HepG2 (cell line): ENCODE measurements around the gene KLHL33. TPM values are rescaled to one million over a fixed set of nuclear protein-coding genes. Genes with fewer than 3 reads are reported as not detected.

ENCODE experiments used
- ELF1 ChIP-seq: sonication (generic); formaldehyde crosslinking; IDR thresholded peaks from 2 replicates; pipeline ENCODE4 v1.4.0; 2020; ENCODE audit warnings: missing genetic modification reagents
- HNRNPH1 ChIP-seq: fragments of 200-400 bp; formaldehyde crosslinking; optimal IDR thresholded peaks from 2 replicates; pipeline ENCODE3; 2017; ENCODE audit warnings: mild to moderate bottlenecking, low read depth, low read length
- KDM2A ChIP-seq: sonication (generic); formaldehyde crosslinking; IDR thresholded peaks from 2 replicates; pipeline ENCODE4 v1.4.0; 2020; ENCODE audit warnings: low read depth, missing genetic modification reagents, borderline replicate concordance
- KDM5A ChIP-seq: fragments of 200-600 bp; sonication (generic); IDR thresholded peaks from 2 replicates; pipeline ENCODE4 v1.7.0; 2018; ENCODE audit warnings: antibody characterized with exemption, mild to moderate bottlenecking, low read length, borderline replicate concordance
- KLF9 ChIP-seq: IDR thresholded peaks from 2 replicates; pipeline ENCODE4 v1.6.1; 2016; ENCODE audit warnings: low read depth
- MEIS2 ChIP-seq: sonication (generic); formaldehyde crosslinking; IDR thresholded peaks from 2 replicates; pipeline ENCODE4 v1.9.0; 2021; ENCODE audit warnings: mild to moderate bottlenecking, missing genetic modification reagents
- MTF2 ChIP-seq: sonication (generic); formaldehyde crosslinking; IDR thresholded peaks from 2 replicates; pipeline ENCODE4 v1.5.0; 2020; ENCODE audit warnings: missing genetic modification reagents, borderline replicate concordance
- RNF2 ChIP-seq: fragments of 450-650 bp; conservative IDR thresholded peaks from 2 replicates; pipeline ENCODE4 v1.6.1; 2016; ENCODE audit warnings: low read depth
- SUZ12 ChIP-seq: fragments of 150-350 bp; IDR thresholded peaks from 2 replicates; pipeline ENCODE4 v1.6.1; 2014; ENCODE audit warnings: low read depth, low read length
- TAF1 ChIP-seq: sonication (generic); formaldehyde crosslinking; IDR thresholded peaks from 2 replicates; pipeline ENCODE4 v1.4.0; 2020; ENCODE audit warnings: missing genetic modification reagents
- TARDBP ChIP-seq: sonication (generic); formaldehyde crosslinking; IDR thresholded peaks from 2 replicates; pipeline ENCODE4 v1.8.0; 2022; ENCODE audit warnings: mild to moderate bottlenecking, missing genetic modification reagents
- ZBTB38 ChIP-seq: sonication (generic); formaldehyde crosslinking; IDR thresholded peaks from 2 replicates; pipeline ENCODE4 v1.5.1; 2020; ENCODE audit warnings: mild to moderate bottlenecking, missing genetic modification reagents
- ZBTB44 ChIP-seq: sonication (generic); formaldehyde crosslinking; IDR thresholded peaks from 2 replicates; pipeline ENCODE4 v1.4.0; 2020; ENCODE audit warnings: missing genetic modification reagents
- ZKSCAN8 ChIP-seq: IDR thresholded peaks from 2 replicates; pipeline ENCODE4 v1.6.1; 2016; ENCODE audit warnings: borderline replicate concordance, missing genetic modification reagents, missing compliant biosample characterization
- ZMAT5 ChIP-seq: sonication (generic); formaldehyde crosslinking; IDR thresholded peaks from 2 replicates; pipeline ENCODE4 v1.5.0; 2020; ENCODE audit warnings: mild to moderate bottlenecking, low read depth, missing genetic modification reagents, borderline replicate concordance
- ZNF292 ChIP-seq: sonication (generic); formaldehyde crosslinking; IDR thresholded peaks from 2 replicates; pipeline ENCODE4 v1.8.1; 2022; ENCODE audit warnings: mild to moderate bottlenecking, low read depth, missing genetic modification reagents, borderline replicate concordance
- ZNF326 ChIP-seq: sonication (generic); formaldehyde crosslinking; IDR thresholded peaks from 2 replicates; pipeline ENCODE4 v1.4.0; 2020; ENCODE audit warnings: missing genetic modification reagents, borderline replicate concordance
- ZNF543 ChIP-seq: sonication (generic); formaldehyde crosslinking; IDR thresholded peaks from 2 replicates; pipeline ENCODE4 v1.4.0; 2020; ENCODE audit warnings: mild to moderate bottlenecking, missing genetic modification reagents
- ZNF746 ChIP-seq: sonication (generic); formaldehyde crosslinking; IDR thresholded peaks from 2 replicates; pipeline ENCODE4 v1.8.0; 2022; ENCODE audit warnings: mild to moderate bottlenecking, missing genetic modification reagents
- ZNF75D ChIP-seq: sonication (generic); formaldehyde crosslinking; IDR thresholded peaks from 2 replicates; pipeline ENCODE4 v1.8.1; 2023; ENCODE audit warnings: missing genetic modification reagents, mild to moderate bottlenecking, borderline replicate concordance
- polyA plus RNA-seq, 8 experiments: library from polyadenylated mRNA; depleted of rRNA in 3 of 8; stranded (reverse) in 7 of 8; unstranded in 1 of 8; fragments of >200 nt; fragmentation: Illumina TruSeq in 4 of 8; extraction: Trizol in 4 of 8; gene quantifications; 2 replicates each; pipeline versions ENCODE4 v1.2.1 to v1.2.3, GENCODE V29; 2011 to 2016; ENCODE audit warnings: low read depth in 4 of 8, missing spikeins in 1 of 8, mixed read lengths in 1 of 8; ENCODE audit not compliant: insufficient read depth in 1 of 8
- total RNA-seq, 5 experiments: library from RNA; depleted of rRNA; stranded (reverse); fragments of >200 nt; fragmentation: Illumina TruSeq; extraction: Trizol; gene quantifications; 2 replicates each; pipeline ENCODE4 v1.2.3, GENCODE V29; 2016; ENCODE audit warnings: low read depth in 1 of 5
- TF ChIP-seq, protein P1 (sequence below): sonication (generic); formaldehyde crosslinking; IDR thresholded peaks from 2 replicates; pipeline ENCODE4 v1.8.1; 2023; ENCODE audit warnings: mild to moderate bottlenecking, inconsistent platforms, moderate library complexity, missing genetic modification reagents, borderline replicate concordance
- TF ChIP-seq, protein P2 (sequence below): sonication (generic); formaldehyde crosslinking; IDR thresholded peaks from 2 replicates; pipeline ENCODE4 v1.9.0; 2022; ENCODE audit warnings: low read depth, missing genetic modification reagents
- TF ChIP-seq, protein P3 (sequence below): sonication (generic); formaldehyde crosslinking; IDR thresholded peaks from 2 replicates; pipeline ENCODE4 v1.4.0; 2020; ENCODE audit warnings: low read depth, mild to moderate bottlenecking, missing genetic modification reagents

The KLHL33 gene
- total and polyA plus RNA-seq, 2 of the 13 experiments (the other 11 are each of a cell fraction or from before 2014, with no cell fraction given): not detected

GRCh38 chr14:20412876-20413743 is 22.9 kb downstream of the KLHL33 start, which contains the start of gene TEP1 (continued):
- TF ChIP-seq, protein P1, sequence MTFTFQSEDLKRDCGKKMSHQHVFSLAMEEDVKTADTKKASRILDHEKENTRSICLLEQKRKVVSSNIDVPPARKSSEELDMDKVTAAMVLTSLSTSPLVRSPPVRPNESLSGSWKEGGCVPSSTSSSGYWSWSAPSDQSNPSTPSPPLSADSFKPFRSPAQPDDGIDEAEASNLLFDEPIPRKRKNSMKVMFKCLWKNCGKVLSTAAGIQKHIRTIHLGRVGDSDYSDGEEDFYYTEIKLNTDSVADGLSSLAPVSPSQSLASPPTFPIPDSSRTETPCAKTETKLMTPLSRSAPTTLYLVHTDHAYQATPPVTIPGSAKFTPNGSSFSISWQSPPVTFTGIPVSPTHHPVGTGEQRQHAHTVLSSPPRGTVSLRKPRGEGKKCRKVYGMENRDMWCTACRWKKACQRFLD: peak; percentile 89; the same call in 1 of the 2 replicates
- peak; percentile 78; the same call in 1 of the 2 replicates for TF ChIP-seq TARDBP (CRISPR knock-in tag)
- no peak for TF ChIP-seq KLF9 (CRISPR knock-in tag)
- 0 out of 2 replicates have a peak, but pooled peaks have one; percentile 33 for TF ChIP-seq ZNF543 (CRISPR knock-in tag)
- TF ChIP-seq SUZ12: no peak
- peak; percentile 27; the same call in 1 of the 2 replicates for TF ChIP-seq ZBTB44 (CRISPR knock-in tag)
- no peak for TF ChIP-seq ZNF75D (CRISPR knock-in tag)
- no peak for TF ChIP-seq ZNF326 (CRISPR knock-in tag)
- TF ChIP-seq KDM5A: 0 out of 2 replicates have a peak, but pooled peaks have one; percentile 44
- TF ChIP-seq, protein P2, sequence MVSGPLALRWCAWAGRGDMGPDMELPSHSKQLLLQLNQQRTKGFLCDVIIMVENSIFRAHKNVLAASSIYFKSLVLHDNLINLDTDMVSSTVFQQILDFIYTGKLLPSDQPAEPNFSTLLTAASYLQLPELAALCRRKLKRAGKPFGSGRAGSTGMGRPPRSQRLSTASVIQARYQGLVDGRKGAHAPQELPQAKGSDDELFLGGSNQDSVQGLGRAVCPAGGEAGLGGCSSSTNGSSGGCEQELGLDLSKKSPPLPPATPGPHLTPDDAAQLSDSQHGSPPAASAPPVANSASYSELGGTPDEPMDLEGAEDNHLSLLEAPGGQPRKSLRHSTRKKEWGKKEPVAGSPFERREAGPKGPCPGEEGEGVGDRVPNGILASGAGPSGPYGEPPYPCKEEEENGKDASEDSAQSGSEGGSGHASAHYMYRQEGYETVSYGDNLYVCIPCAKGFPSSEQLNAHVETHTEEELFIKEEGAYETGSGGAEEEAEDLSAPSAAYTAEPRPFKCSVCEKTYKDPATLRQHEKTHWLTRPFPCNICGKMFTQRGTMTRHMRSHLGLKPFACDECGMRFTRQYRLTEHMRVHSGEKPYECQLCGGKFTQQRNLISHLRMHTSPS (CRISPR knock-in tag): peak; percentile 70
- TF ChIP-seq MTF2 (CRISPR knock-in tag): 0 out of 2 replicates have a peak, but pooled peaks have one; percentile 21
- TF ChIP-seq, protein P3, sequence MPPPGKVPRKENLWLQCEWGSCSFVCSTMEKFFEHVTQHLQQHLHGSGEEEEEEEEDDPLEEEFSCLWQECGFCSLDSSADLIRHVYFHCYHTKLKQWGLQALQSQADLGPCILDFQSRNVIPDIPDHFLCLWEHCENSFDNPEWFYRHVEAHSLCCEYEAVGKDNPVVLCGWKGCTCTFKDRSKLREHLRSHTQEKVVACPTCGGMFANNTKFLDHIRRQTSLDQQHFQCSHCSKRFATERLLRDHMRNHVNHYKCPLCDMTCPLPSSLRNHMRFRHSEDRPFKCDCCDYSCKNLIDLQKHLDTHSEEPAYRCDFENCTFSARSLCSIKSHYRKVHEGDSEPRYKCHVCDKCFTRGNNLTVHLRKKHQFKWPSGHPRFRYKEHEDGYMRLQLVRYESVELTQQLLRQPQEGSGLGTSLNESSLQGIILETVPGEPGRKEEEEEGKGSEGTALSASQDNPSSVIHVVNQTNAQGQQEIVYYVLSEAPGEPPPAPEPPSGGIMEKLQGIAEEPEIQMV (CRISPR knock-in tag): peak; percentile 65; the same call in 1 of the 2 replicates
- peak; percentile 60; the same call in 1 of the 2 replicates for TF ChIP-seq ZKSCAN8 (CRISPR knock-in tag)
- TF ChIP-seq HNRNPH1: no peak
- no peak for TF ChIP-seq ZBTB38 (CRISPR knock-in tag)
- TF ChIP-seq ZMAT5 (CRISPR knock-in tag): 0 out of 2 replicates have a peak, but pooled peaks have one; percentile 72
- TF ChIP-seq RNF2: no peak
- TF ChIP-seq ELF1: peak; percentile 70
- TF ChIP-seq ZNF746: peak; percentile 23; the same call in 1 of the 2 replicates
- peak; percentile 83 for TF ChIP-seq KDM2A (CRISPR knock-in tag)
- peak; percentile 90 for TF ChIP-seq TAF1 (CRISPR knock-in tag)
- TF ChIP-seq ZNF292: peak; percentile 93
- peak; percentile 84; the same call in 1 of the 2 replicates for TF ChIP-seq MEIS2 (CRISPR knock-in tag)
